ENCODE results near the gene TPRKB.
"Not testable (repeated sequence)": the region's sequence is repeated elsewhere in the genome, so short reads cannot be mapped to it uniquely, and the experiment has no call there.

TPRKB gene

GRCh38 chr2:73736855-73737779 lies at the start of gene TPRKB:
Gene TPRKB, minus strand, starts transcription at chr2:73737345. Its CDS starts 2,776 bp downstream, at chr2:73734569.
- DNase-seq = peak; percentile 94 to 97 (median 96)

- not testable (repeated sequence) for DNase-seq
These were observed 46.7 kb upstream of the TPRKB start, which contains the start of gene C2orf78 for GRCh38 chr2:73783883-73784282. Gene C2orf78, plus strand, starts transcription at chr2:73784183. Its CDS starts 127 bp downstream, at chr2:73784310.

- DNase-seq = not testable (repeated sequence)
These were observed 46.3 kb upstream of the TPRKB start for GRCh38 chr2:73783402-73783801.

- DNase-seq = no peak
These were observed 43.1 kb upstream of the TPRKB start for GRCh38 chr2:73780237-73780582.

- DNase-seq = peak; percentile 97 to 99 (median 99)
These were observed 42.5 kb upstream of the TPRKB start, which contains the start of gene DUSP11 for GRCh38 chr2:73779467-73780236. Gene DUSP11, minus strand, starts transcription at chr2:73780103. Its CDS starts 129 bp downstream, at chr2:73779974.

GRCh38 chr2:73778867-73779466 lies 41.8 kb upstream of the TPRKB start:
- not testable (repeated sequence) for DNase-seq

GRCh38 chr2:73776869-73777519 lies 39.8 kb upstream of the TPRKB start:
- DNase-seq = peak; percentile 28 to 65 (median 52)

GRCh38 chr2:73776381-73776780 lies 39.2 kb upstream of the TPRKB start:
- no peak for DNase-seq

- no peak for DNase-seq
These were observed 35.7 kb upstream of the TPRKB start for GRCh38 chr2:73772819-73773218.

GRCh38 chr2:73770725-73771124 lies 33.6 kb upstream of the TPRKB start:
- DNase-seq = no peak

GRCh38 chr2:73766994-73767393 lies 29.8 kb upstream of the TPRKB start:
- DNase-seq = no peak

- no peak for DNase-seq
These were observed 29.2 kb upstream of the TPRKB start for GRCh38 chr2:73766349-73766748.

- no peak for DNase-seq
These were observed 27.8 kb upstream of the TPRKB start for GRCh38 chr2:73764945-73765344.

GRCh38 chr2:73762571-73762970 lies 25.4 kb upstream of the TPRKB start:
- DNase-seq = no peak

GRCh38 chr2:73759904-73760303 lies 22.8 kb upstream of the TPRKB start:
- no peak for DNase-seq

GRCh38 chr2:73759285-73759764 lies 22.2 kb upstream of the TPRKB start:
- DNase-seq = no peak

- DNase-seq = not testable (repeated sequence)
These were observed 17.2 kb upstream of the TPRKB start for GRCh38 chr2:73754332-73754731.

- peak; percentile 2 to 40 (median 24) for DNase-seq
These were observed 12.2 kb upstream of the TPRKB start for GRCh38 chr2:73749314-73749713.

- DNase-seq = no peak
These were observed 9.7 kb upstream of the TPRKB start for GRCh38 chr2:73746877-73747208.

GRCh38 chr2:73746015-73746876 lies 9.1 kb upstream of the TPRKB start:
- no peak for DNase-seq

- no peak for DNase-seq
These were observed 3.6 kb upstream of the TPRKB start for GRCh38 chr2:73740767-73741166.

- DNase-seq = no peak
These were observed 2.0 kb upstream of the TPRKB start for GRCh38 chr2:73739101-73739500.
